Measurements from ENCODE around the gene CELA2B.
"Not testable (repeated sequence)": the region's sequence is repeated elsewhere in the genome, so short reads cannot be mapped to it uniquely, and the experiment has no call there.

CELA2B gene

GRCh38 chr1:15469361-15469760, 6.5 kb upstream of the CELA2B start:
- DNase-seq = no peak

- not testable (repeated sequence) for DNase-seq
Observed at GRCh38 chr1:15469821-15470448, 6.0 kb upstream of the CELA2B start.

GRCh38 chr1:15471067-15471466, 4.8 kb upstream of the CELA2B start:
- not testable (repeated sequence) for DNase-seq

DNA sequence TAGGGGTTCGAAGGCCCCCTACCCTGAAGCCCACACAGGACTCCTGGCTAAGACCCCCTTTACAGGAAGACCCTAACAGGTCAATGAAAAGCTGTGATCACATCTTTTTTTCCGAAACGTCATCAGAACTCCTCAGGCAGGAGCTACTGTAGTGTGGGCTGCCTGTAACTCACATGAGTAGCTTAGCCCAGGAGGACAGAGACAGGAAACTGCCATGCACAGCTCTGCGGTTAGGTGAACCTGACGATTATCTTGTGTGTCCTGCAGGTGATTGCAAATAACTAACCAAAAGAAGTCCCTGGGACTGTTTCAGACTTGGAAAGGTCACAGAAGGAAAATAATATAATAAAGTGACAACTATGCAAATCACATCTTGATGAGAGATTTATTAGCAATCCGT, 4.2 kb upstream of the CELA2B start:
- not testable (repeated sequence) for DNase-seq

- DNase-seq = no peak
Observed at GRCh38 chr1:15472587-15472986, 3.3 kb upstream of the CELA2B start.

DNA sequence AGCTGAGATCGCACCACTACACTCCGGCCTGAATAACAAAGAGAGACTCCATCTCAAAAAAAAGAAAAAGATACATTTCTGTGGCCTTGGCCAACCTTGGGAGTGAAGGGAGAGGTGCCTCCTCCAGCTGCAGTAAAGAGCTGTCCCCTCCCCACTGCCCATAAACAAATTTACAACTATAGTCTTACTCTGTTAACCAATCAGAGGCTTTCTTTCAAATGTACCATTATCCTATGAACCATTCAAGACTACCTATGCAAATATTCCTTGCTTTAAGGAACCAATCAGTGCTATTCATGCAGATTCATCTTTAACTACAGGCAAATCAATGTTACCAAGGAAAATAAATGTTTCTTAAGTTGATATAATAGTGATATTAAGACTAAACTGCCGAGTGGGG, 1.0 kb downstream of the CELA2B start:
- DNase-seq = no peak

DNA sequence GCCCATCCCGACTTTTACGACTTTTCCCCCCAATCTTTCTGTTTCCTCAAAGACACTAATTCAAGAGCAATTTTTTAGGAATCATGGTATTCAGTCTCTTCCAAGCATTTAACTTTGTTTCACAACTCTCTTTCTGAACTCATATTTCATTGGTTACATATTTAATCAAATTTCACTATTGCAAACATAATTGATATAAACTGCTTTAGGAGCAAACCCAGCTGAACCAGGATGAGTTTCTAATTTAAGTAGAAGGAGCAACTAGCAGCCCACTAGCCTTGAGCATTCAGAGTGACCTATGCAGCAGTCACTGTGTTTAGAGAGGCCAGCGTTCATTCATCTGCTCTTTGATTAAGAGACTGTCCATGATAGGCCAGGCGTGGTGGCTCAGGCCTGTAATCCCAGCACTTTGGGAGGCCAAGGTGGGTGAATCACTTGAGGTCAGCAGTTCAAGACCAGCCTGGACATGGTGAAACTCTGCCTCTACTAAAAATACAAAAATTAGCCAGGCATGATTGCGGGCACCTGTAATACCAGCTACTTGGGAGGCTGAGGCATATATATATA, 1.8 kb downstream of the CELA2B start:
- no peak for DNase-seq

- DNase-seq = no peak
Observed at GRCh38 chr1:15479654-15480347, 3.9 kb downstream of the CELA2B start.

DNA sequence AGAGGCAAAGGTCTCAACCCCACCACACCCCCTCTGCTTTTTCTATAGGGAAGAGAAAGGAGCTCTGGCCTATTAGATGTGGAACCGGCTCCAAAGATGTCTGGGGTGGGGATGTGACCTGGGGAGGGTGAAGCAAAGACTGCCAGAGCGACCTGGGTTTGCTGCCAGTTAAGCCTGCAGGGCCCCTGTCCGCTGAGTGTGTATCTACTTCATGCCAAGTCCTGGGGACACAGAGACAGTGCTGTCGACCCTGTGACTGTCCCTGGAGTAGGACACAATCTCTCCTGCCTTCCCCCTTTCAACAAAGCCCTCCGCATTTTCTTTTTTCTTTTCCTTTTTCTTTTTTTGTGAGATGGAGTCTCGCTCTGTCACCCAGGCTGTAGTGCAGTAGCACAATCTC, 6.6 kb downstream of the CELA2B start:
- DNase-seq = not testable (repeated sequence)

DNA sequence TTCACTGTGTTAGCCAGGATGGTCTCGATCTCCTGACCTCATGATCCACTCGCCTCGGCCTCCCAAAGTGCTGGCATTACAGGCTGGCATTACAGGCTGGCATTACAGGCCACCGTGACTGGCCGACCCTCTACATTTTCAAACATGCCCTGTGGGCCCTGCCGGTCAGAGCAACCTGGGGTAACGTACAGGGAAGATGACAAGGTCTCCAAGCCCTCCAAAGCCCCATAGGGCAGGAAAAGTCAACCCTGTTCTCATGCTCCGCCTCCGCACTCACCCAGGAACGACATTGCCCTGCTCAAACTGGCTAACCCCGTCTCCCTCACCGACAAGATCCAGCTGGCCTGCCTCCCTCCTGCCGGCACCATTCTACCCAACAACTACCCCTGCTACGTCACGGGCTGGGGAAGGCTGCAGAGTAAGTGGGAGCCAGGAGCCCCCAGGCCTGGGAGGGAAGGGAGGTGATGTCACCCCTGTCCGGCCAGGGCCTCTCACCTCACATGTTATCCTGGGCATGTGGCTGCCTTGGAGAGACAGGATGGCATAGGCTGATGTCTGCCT, 7.2 kb downstream of the CELA2B start:
- DNase-seq = not testable (repeated sequence)

DNA sequence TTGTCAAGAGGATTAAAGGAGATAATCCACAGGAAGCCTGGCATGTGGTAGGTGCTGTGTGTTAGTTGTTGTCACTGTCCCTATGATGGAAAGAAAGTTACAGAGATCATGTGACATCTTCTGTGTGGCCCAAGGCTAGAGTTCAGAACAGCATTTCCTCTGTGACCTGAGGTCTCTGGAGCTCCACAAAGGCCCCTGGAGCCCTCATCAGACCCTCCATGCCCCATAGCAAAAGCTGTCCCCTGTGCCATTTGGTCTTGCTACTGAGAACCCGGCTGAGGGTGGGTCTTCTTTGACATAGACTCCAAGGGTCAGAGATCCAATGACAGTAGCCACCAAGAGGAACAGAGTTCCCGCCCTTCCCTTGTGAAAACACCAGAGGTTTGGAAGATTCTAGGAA, 8.1 kb downstream of the CELA2B start:
- DNase-seq = no peak

- not testable (repeated sequence) for DNase-seq
Observed at GRCh38 chr1:15484443-15484842, 8.5 kb downstream of the CELA2B start.

DNA sequence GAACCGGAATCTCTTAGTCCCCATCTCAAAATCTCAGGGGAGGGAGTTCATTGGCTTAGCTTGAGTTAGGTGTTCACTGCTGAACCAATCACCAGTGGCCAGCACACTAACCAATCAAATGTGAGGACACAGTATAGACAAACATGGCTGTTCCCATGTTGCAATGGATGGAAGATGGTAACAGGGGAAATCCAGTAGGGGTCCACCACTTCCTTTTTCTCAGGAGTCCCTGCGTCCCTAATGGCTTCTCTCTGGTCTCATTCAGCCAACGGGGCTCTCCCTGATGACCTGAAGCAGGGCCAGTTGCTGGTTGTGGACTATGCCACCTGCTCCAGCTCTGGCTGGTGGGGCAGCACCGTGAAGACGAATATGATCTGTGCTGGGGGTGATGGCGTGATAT, 9.7 kb downstream of the CELA2B start:
- DNase-seq = no peak

GRCh38 chr1:15486844-15487610, 11.1 kb downstream of the CELA2B start:
- not testable (repeated sequence) for DNase-seq

GRCh38 chr1:15488371-15488770, 12.5 kb downstream of the CELA2B start:
- DNase-seq = no peak

GRCh38 chr1:15489052-15489736, 13.3 kb downstream of the CELA2B start:
- no peak for DNase-seq

GRCh38 chr1:15491010-15491409, 15.1 kb downstream of the CELA2B start:
- not testable (repeated sequence) for DNase-seq

- no peak for DNase-seq
Observed at GRCh38 chr1:15492596-15492995, 16.7 kb downstream of the CELA2B start.

DNA sequence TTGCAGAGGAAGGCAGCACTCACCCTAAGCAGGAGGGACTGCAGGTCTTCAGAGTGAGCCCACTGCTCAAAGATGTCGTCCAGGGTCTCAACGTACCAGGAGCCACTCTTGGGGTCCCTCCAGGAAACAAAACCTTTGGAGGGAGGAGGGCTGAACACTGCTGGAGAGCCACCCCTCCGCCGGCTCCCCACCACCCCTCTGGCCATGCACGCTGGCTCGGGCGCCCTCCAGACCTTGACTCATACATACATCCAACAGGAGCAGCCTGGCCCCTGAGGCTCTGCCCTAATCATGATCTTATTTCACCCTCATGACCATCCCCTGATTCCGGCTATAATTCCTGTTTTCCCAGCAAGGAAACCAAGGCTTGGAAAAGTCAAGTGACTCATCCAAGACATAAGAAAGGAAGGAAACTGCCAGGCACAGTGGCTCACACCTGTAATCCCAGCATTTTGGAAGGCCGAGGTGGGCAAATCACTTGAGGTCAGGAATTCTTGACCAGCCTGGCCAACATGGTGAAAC, 18.0 kb downstream of the CELA2B start:
- no peak for DNase-seq

GRCh38 chr1:15500184-15501178, 24.6 kb downstream of the CELA2B start:
- no peak for DNase-seq
